ENCODE results near the gene FLRT1.

The FLRT1 gene

GRCh38 chr11:64051297-64051696 lies 15.6 kb downstream of the FLRT1 start:
- TF ChIP-seq EZH2phosphoT487 (conservative IDR thresholded peaks at IDR 0.05; ENCODE audit: low read length) (no peak), CTCF (IDR thresholded peaks at IDR 0.05; ENCODE audit: insufficient read depth, low read length, poor library complexity, severe bottlenecking) (no peak)
- no peaks in the 10 kb centered on the region for H3K9me3 ChIP-seq (ENCODE audit: insufficient read depth, low read length)
- no peaks in the 10 kb centered on the region for H3K9me2 ChIP-seq (replicated peaks; ENCODE audit: insufficient read depth, low read length)
- H3K4me3 ChIP-seq (ENCODE audit: insufficient read depth, low read length, poor library complexity, severe bottlenecking), result no peak overlapping the region
- H3K79me2 ChIP-seq (ENCODE audit: insufficient read depth, low read length), result no peaks in the 10 kb centered on the region
- no peak overlapping the region for H3K27ac ChIP-seq (ENCODE audit: low read depth, low read length)
- no peaks in the 10 kb centered on the region for H4K20me1 ChIP-seq (ENCODE audit: low read depth, low read length)
- H3K9ac ChIP-seq (ENCODE audit: low read length), result no peak overlapping the region
- no peak overlapping the region for H2AFZ ChIP-seq (ENCODE audit: low read depth, low read length, severe bottlenecking)
- H3K36me3 ChIP-seq (ENCODE audit: low read length), result no peaks in the 10 kb centered on the region
- H3K27me3 ChIP-seq (ENCODE audit: low read length), result no peaks in the 10 kb centered on the region
- no peaks in the 10 kb centered on the region for H3F3A ChIP-seq (ENCODE audit: insufficient read depth)
- no peak overlapping the region for H3K4me2 ChIP-seq (ENCODE audit: low read depth, low read length, poor library complexity, severe bottlenecking)

GRCh38 chr11:64052436-64052835 lies 16.7 kb downstream of the FLRT1 start:
- no peak overlapping the region for H3K4me3 ChIP-seq (ENCODE audit: insufficient read depth, low read length, poor library complexity, severe bottlenecking)
- no peaks in the 10 kb centered on the region for H3K79me2 ChIP-seq (ENCODE audit: insufficient read depth, low read length)
- H2AFZ ChIP-seq (ENCODE audit: low read depth, low read length, severe bottlenecking), result no peak overlapping the region
- no peaks in the 10 kb centered on the region for H3K36me3 ChIP-seq (ENCODE audit: low read length)
- H3K27me3 ChIP-seq (ENCODE audit: low read length), result no peaks in the 10 kb centered on the region
- H3K9me3 ChIP-seq (ENCODE audit: insufficient read depth, low read length), result no peaks in the 10 kb centered on the region
- no peak overlapping the region for H3K27ac ChIP-seq (ENCODE audit: low read depth, low read length)
- no peaks in the 10 kb centered on the region for H3F3A ChIP-seq (ENCODE audit: insufficient read depth)
- H3K4me2 ChIP-seq (ENCODE audit: low read depth, low read length, poor library complexity, severe bottlenecking), result no peak overlapping the region
- TF ChIP-seq EZH2phosphoT487 (conservative IDR thresholded peaks at IDR 0.05; ENCODE audit: low read length) (no peak), CTCF (IDR thresholded peaks at IDR 0.05; ENCODE audit: insufficient read depth, low read length, poor library complexity, severe bottlenecking) (no peak)
- H3K9me2 ChIP-seq (replicated peaks; ENCODE audit: insufficient read depth, low read length), result no peaks in the 10 kb centered on the region
- no peak overlapping the region for H3K9ac ChIP-seq (ENCODE audit: low read length)
- no peaks in the 10 kb centered on the region for H4K20me1 ChIP-seq (ENCODE audit: low read depth, low read length)

GRCh38 chr11:64052938-64053622 lies 17.3 kb downstream of the FLRT1 start:
- Histone ChIP-seq H3K36me3 (ENCODE audit: low read length) (no peaks in the 10 kb centered on the region), H4K20me1 (ENCODE audit: low read depth, low read length) (no peaks in the 10 kb centered on the region), H3K4me3 (ENCODE audit: insufficient read depth, low read length, poor library complexity, severe bottlenecking) (no peak overlapping the region), H3K9ac (ENCODE audit: low read length) (no peak overlapping the region), H3K27ac (ENCODE audit: low read depth, low read length) (no peak overlapping the region), H3K9me2 (replicated peaks; ENCODE audit: insufficient read depth, low read length) (no peaks in the 10 kb centered on the region), H3K27me3 (ENCODE audit: low read length) (no peaks in the 10 kb centered on the region), H3K79me2 (ENCODE audit: insufficient read depth, low read length) (no peaks in the 10 kb centered on the region), H3K9me3 (ENCODE audit: insufficient read depth, low read length) (no peaks in the 10 kb centered on the region), H3K4me2 (ENCODE audit: low read depth, low read length, poor library complexity, severe bottlenecking) (no peak overlapping the region), H3F3A (ENCODE audit: insufficient read depth) (no peaks in the 10 kb centered on the region), H2AFZ (ENCODE audit: low read depth, low read length, severe bottlenecking) (no peak overlapping the region)
- no peak for TF ChIP-seq CTCF (IDR thresholded peaks at IDR 0.05; ENCODE audit: insufficient read depth, low read length, poor library complexity, severe bottlenecking)
- TF ChIP-seq EZH2phosphoT487 (conservative IDR thresholded peaks at IDR 0.05; ENCODE audit: low read length), result no peak

Measured in SU-DHL-6 (cell line).